ENCODE measurements around the gene PLEKHA5. TPM values are rescaled to one million over a fixed set of nuclear protein-coding genes. Genes with fewer than 3 reads are reported as not detected.

The PLEKHA5 gene
- polyA plus RNA-seq, 1 donor (not counting 4 experiments of a cell fraction or from before 2014, with no cell fraction given), result 21.7 TPM

- Histone ChIP-seq H3K27ac (ENCODE audit: control insufficient read depth, insufficient read depth, low read length) (no peak overlapping the region), H3K36me3 (ENCODE audit: control insufficient read depth in 2 of 2, extremely low read depth in 1 of 2, insufficient read depth in 2 of 2, low read length in 2 of 2) (peaks cover 3 to 12% of the 10 kb centered on the region in 2 experiments), H3K79me2 (ENCODE audit: control insufficient read depth, insufficient read depth, low read length) (peaks cover 2% of the 10 kb centered on the region), H3K27me3 (ENCODE audit: control insufficient read depth, extremely low read depth, insufficient read depth, low read length) (no peaks in the 10 kb centered on the region), H3K4me3 (ENCODE audit: control insufficient read depth in 2 of 3, extremely low read depth in 1 of 3, insufficient read depth in 2 of 3, low read depth in 1 of 3, low read length in 3 of 3) (no peak overlapping the region), H2AFZ (ENCODE audit: control insufficient read depth, low read length) (no peak overlapping the region), H3K9me1 (ENCODE audit: control insufficient read depth, extremely low read depth, insufficient read depth, low read length) (peaks cover 2% of the 10 kb centered on the region), H3K9me3 (ENCODE audit: control insufficient read depth, low read depth, low read length) (no peaks in the 10 kb centered on the region), H3K4me1 (ENCODE audit: control insufficient read depth, extremely low read depth, insufficient read depth, low read length) (peaks cover 12% of the 10 kb centered on the region), H4K20me1 (ENCODE audit: control insufficient read depth, extremely low read depth, insufficient read depth, low read length) (no peaks in the 10 kb centered on the region), H3K4me2 (ENCODE audit: control insufficient read depth, extremely low read depth, insufficient read depth, low read depth, low read length) (no peak overlapping the region), H3K9ac (ENCODE audit: control insufficient read depth, extremely low read depth, insufficient read depth, low read length) (no peak overlapping the region)
- FAIRE-seq (no peak), DNase-seq (ENCODE audit: low read depth, low spot score) (no peak)
- no peak for TF ChIP-seq CTCF (optimal IDR thresholded peaks at IDR 0.05 in 1 of 3, IDR thresholded peaks at IDR 0.05 in 1 of 3, conservative IDR thresholded peaks at IDR 0.05 in 1 of 3; ENCODE audit: extremely low read depth in 1 of 3, insufficient read depth in 2 of 3, low read length in 3 of 3)
- TF ChIP-seq EZH2 (IDR thresholded peaks at IDR 0.05; ENCODE audit: low read length), result no peak
- dilution Hi-C loops (cut with MboI; ENCODE audit: extremely low pct_ligation_motif_present, low sequenced_read_pairs), result no loop called here
Measured at GRCh38 chr12:19278407-19278806, 148.9 kb downstream of the PLEKHA5 start.

DNA sequence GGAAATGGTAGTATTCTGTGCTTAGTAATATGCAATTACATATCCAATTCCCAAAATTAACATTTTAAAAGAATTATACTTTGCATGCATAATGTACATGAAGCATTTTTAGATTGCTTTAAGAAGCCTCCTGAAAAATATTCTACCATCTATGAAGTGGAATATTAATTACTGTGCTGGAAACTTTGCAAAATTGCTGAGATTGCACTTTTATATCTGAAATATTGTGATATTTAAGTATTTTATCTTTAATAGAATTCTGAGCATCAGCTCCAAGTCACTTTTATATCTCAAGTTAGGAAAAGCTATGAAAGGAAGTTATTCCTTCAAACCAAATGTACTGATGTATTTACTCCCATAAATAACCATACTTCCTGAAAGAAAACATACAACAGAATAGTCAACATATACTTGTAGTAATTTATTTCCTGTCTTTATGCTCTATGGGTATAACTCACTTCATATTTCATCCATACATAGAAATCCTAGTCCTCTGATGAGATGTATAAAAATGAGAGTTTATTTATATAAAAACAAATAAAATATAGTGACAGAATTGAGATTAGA lies 152.7 kb downstream of the PLEKHA5 start:
- dilution Hi-C loops (cut with MboI; ENCODE audit: extremely low pct_ligation_motif_present, low sequenced_read_pairs), result no loop called here
- Histone ChIP-seq H2AFZ (ENCODE audit: control insufficient read depth, low read length) (no peak overlapping the region), H3K27ac (ENCODE audit: control insufficient read depth, insufficient read depth, low read length) (no peak overlapping the region), H3K9ac (ENCODE audit: control insufficient read depth, extremely low read depth, insufficient read depth, low read length) (no peak overlapping the region), H3K4me3 (ENCODE audit: control insufficient read depth in 2 of 3, extremely low read depth in 1 of 3, insufficient read depth in 2 of 3, low read depth in 1 of 3, low read length in 3 of 3) (no peak overlapping the region), H3K4me1 (ENCODE audit: control insufficient read depth, extremely low read depth, insufficient read depth, low read length) (no peaks in the 10 kb centered on the region), H3K27me3 (ENCODE audit: control insufficient read depth, extremely low read depth, insufficient read depth, low read length) (no peaks in the 10 kb centered on the region), H3K36me3 (ENCODE audit: control insufficient read depth in 2 of 2, extremely low read depth in 1 of 2, insufficient read depth in 2 of 2, low read length in 2 of 2) (peaks cover 4 to 12% of the 10 kb centered on the region in 2 experiments), H3K4me2 (ENCODE audit: control insufficient read depth, extremely low read depth, insufficient read depth, low read depth, low read length) (no peak overlapping the region), H4K20me1 (ENCODE audit: control insufficient read depth, extremely low read depth, insufficient read depth, low read length) (no peaks in the 10 kb centered on the region), H3K9me1 (ENCODE audit: control insufficient read depth, extremely low read depth, insufficient read depth, low read length) (no peaks in the 10 kb centered on the region), H3K79me2 (ENCODE audit: control insufficient read depth, insufficient read depth, low read length) (no peaks in the 10 kb centered on the region), H3K9me3 (ENCODE audit: control insufficient read depth, low read depth, low read length) (no peaks in the 10 kb centered on the region)
- FAIRE-seq (no peak), DNase-seq (ENCODE audit: low read depth, low spot score) (no peak)
- no peak for TF ChIP-seq CTCF (optimal IDR thresholded peaks at IDR 0.05 in 1 of 3, IDR thresholded peaks at IDR 0.05 in 1 of 3, conservative IDR thresholded peaks at IDR 0.05 in 1 of 3; ENCODE audit: extremely low read depth in 1 of 3, insufficient read depth in 2 of 3, low read length in 3 of 3)
- TF ChIP-seq EZH2 (IDR thresholded peaks at IDR 0.05; ENCODE audit: low read length), result no peak

Measured in keratinocyte (primary cell).